Keratinocyte (primary cell): Measurements from ENCODE around the gene SLA2. TPM values are rescaled to one million over a fixed set of nuclear protein-coding genes. Genes with fewer than 3 reads are reported as not detected.

ENCODE experiments used
- DNase-seq: peaks from one replicate; pipeline ENCODE4 v3.0.0-alpha.2; 2011; ENCODE audit warnings: low read depth, missing footprints, low spot score
- FAIRE-seq: peaks from 2 replicates; lab custom pipeline; 2011; peaks lifted over from hg19 to GRCh38; lab: Jason Lieb, UNC
- H2AFZ ChIP-seq: 2 replicates; pipeline ENCODE4 v1.6.0; 2012; ENCODE audit warnings: low read length, control low read depth, inconsistent platforms; ENCODE audit not compliant: control insufficient read depth
- H3K27ac ChIP-seq: 2 replicates; pipeline ENCODE4 v1.5.1; 2011; ENCODE audit warnings: low read length; ENCODE audit not compliant: control insufficient read depth, insufficient read depth
- H3K27me3 ChIP-seq: 3 replicates; pipeline ENCODE4 v1.6.0; 2011; ENCODE audit warnings: low read length; ENCODE audit not compliant: control insufficient read depth, insufficient read depth; ENCODE audit errors: extremely low read depth
- H3K36me3 ChIP-seq, 2 experiments: 2 replicates in 1 of 2; 3 replicates in 1 of 2; pipeline ENCODE4 v1.5.1; 2011; ENCODE audit warnings: low read length in 2 of 2, mild to moderate bottlenecking in 1 of 2; ENCODE audit not compliant: control insufficient read depth in 2 of 2, insufficient read depth in 2 of 2; ENCODE audit errors: extremely low read depth in 1 of 2
- H3K4me1 ChIP-seq: 3 replicates; pipeline ENCODE4 v1.5.1; 2011; ENCODE audit warnings: low read length; ENCODE audit not compliant: control insufficient read depth, insufficient read depth; ENCODE audit errors: extremely low read depth
- H3K4me2 ChIP-seq: 3 replicates; pipeline ENCODE4 v1.6.0; 2011; ENCODE audit warnings: low read depth, low read length; ENCODE audit not compliant: control insufficient read depth, insufficient read depth; ENCODE audit errors: extremely low read depth
- H3K4me3 ChIP-seq, 3 experiments: fragments of 200-600 bp in 1 of 3; sonication (generic) in 1 of 3; 2 replicates in 2 of 3; 3 replicates in 1 of 3; pipeline ENCODE4 v1.5.1; 2011 to 2016; ENCODE audit warnings: low read length in 3 of 3, mild to moderate bottlenecking in 3 of 3, control low read depth in 2 of 3, inconsistent platforms in 1 of 3, low read depth in 1 of 3, mixed read lengths in 1 of 3, mixed run types in 1 of 3, moderate library complexity in 1 of 3; ENCODE audit not compliant: control insufficient read depth in 2 of 3, insufficient read depth in 2 of 3; ENCODE audit errors: extremely low read depth in 1 of 3
- H3K79me2 ChIP-seq: 2 replicates; pipeline ENCODE4 v1.6.0; 2012; ENCODE audit warnings: low read length; ENCODE audit not compliant: control insufficient read depth, insufficient read depth
- H3K9ac ChIP-seq: 3 replicates; pipeline ENCODE4 v1.6.0; 2011; ENCODE audit warnings: low read length; ENCODE audit not compliant: control insufficient read depth, insufficient read depth; ENCODE audit errors: extremely low read depth
- H3K9me1 ChIP-seq: 3 replicates; pipeline ENCODE4 v1.6.0; 2011; ENCODE audit warnings: low read length; ENCODE audit not compliant: control insufficient read depth, insufficient read depth; ENCODE audit errors: extremely low read depth
- H3K9me3 ChIP-seq: 2 replicates; pipeline ENCODE4 v1.5.1; 2012; ENCODE audit warnings: low read depth, low read length; ENCODE audit not compliant: control insufficient read depth
- H4K20me1 ChIP-seq: 3 replicates; pipeline ENCODE4 v1.6.0; 2011; ENCODE audit warnings: low read length; ENCODE audit not compliant: control insufficient read depth, insufficient read depth; ENCODE audit errors: extremely low read depth
- EZH2 ChIP-seq: IDR thresholded peaks from one replicate; pipeline ENCODE4 v1.6.1; 2012; ENCODE audit warnings: inconsistent platforms, mild to moderate bottlenecking, low read length, moderate library complexity
- dilution Hi-C: fragments of 300-500 bp; cut with MboI; formaldehyde crosslinking; loops from one replicate; pipeline ENCODE4 v1.7.0; 2020; ENCODE audit warnings: low sequenced_read_pairs; ENCODE audit not compliant: extremely low pct_ligation_motif_present
- polyA plus RNA-seq, 5 experiments: library from polyadenylated mRNA; depleted of rRNA in 3 of 5; stranded (reverse) in 3 of 5; stranded (forward) in 1 of 5; unstranded in 1 of 5; fragments of >200 nt; gene quantifications; 1 replicate in 1 of 5; 2 replicates in 3 of 5; 3 replicates in 1 of 5; pipeline versions ENCODE4 v1.2.1 to v1.2.3, GENCODE V29; 2011 to 2012; ENCODE audit warnings: missing spikeins in 2 of 5, low read depth in 1 of 5, low replicate concordance in 1 of 5
- TF ChIP-seq, protein P1 (sequence below), 3 experiments: IDR thresholded peaks in 1 of 3; conservative IDR thresholded peaks in 1 of 3; optimal IDR thresholded peaks in 1 of 3; 2 replicates in 2 of 3; 3 replicates in 1 of 3; pipeline versions ENCODE3 to v1.5.1; 2011; ENCODE audit warnings: low read length in 3 of 3, mild to moderate bottlenecking in 3 of 3, moderate library complexity in 2 of 3, control low read depth in 1 of 3, inconsistent platforms in 1 of 3; ENCODE audit not compliant: insufficient read depth in 2 of 3; ENCODE audit errors: extremely low read depth in 1 of 3

The SLA2 gene
- polyA plus RNA-seq, 1 donor (not counting 4 experiments of a cell fraction or from before 2014, with no cell fraction given), result 0.04 TPM

DNA sequence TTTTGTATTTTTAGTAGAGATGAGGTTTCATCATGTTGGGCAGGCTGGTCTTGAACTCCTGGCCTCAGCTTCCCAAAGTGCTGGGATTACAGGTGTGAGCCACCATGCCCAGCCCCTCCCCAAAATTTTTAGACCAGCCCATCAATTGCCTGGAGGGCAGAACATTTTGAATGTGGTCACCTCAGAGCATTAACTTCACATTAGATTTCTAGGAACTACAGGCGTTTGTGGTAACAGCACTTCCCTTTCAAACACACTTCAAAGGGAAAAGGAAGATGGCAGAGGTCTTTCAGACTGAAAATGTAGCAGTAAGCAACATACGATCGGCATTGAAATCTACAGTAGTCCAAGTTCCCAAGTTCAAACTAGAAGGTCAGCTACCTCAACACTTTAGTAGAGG, 12.3 kb upstream of the SLA2 start:
- H3K27ac ChIP-seq, result no peak overlapping the region
- no peaks in the 10 kb centered on the region for H3K27me3 ChIP-seq

DNA sequence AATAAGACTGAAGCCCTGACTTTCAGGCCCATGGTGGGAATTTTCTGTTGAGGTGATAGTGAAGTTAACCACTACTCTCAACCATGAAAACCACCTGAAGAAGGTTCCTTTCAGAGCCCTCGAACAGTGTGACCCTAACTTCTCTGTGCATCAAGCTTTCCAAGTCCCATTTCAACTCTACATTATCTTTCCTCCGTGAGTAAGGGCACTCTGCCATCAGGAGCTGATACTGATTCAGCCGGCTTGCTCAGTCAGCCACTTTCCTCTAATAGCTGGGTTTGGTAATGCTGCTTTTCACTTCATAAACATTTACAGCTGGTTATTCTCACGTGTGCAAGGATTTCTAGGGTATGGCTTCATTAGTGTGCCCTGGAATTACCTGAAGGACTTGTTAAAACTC, 10.7 kb upstream of the SLA2 start:
- dilution Hi-C loops, result no loop called here

More for the DNA sequence above, 12.3 kb upstream of the SLA2 start:
- Histone ChIP-seq H3K9ac (no peak overlapping the region), H4K20me1 (no peaks in the 10 kb centered on the region), H3K4me3 (no peak overlapping the region), H3K9me1 (no peaks in the 10 kb centered on the region), H3K4me2 (no peak overlapping the region), H3K4me1 (no peaks in the 10 kb centered on the region), H3K9me3 (no peaks in the 10 kb centered on the region), H3K79me2 (no peaks in the 10 kb centered on the region), H2AFZ (no peak overlapping the region), H3K36me3 (peaks cover 0 to 15% of the 10 kb centered on the region in 2 experiments)
- dilution Hi-C loops, result no loop called here
- no peak for TF ChIP-seq EZH2
- TF ChIP-seq, protein P1, sequence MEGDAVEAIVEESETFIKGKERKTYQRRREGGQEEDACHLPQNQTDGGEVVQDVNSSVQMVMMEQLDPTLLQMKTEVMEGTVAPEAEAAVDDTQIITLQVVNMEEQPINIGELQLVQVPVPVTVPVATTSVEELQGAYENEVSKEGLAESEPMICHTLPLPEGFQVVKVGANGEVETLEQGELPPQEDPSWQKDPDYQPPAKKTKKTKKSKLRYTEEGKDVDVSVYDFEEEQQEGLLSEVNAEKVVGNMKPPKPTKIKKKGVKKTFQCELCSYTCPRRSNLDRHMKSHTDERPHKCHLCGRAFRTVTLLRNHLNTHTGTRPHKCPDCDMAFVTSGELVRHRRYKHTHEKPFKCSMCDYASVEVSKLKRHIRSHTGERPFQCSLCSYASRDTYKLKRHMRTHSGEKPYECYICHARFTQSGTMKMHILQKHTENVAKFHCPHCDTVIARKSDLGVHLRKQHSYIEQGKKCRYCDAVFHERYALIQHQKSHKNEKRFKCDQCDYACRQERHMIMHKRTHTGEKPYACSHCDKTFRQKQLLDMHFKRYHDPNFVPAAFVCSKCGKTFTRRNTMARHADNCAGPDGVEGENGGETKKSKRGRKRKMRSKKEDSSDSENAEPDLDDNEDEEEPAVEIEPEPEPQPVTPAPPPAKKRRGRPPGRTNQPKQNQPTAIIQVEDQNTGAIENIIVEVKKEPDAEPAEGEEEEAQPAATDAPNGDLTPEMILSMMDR (optimal IDR thresholded peaks at IDR 0.05 in 1 of 3, IDR thresholded peaks at IDR 0.05 in 1 of 3, conservative IDR thresholded peaks at IDR 0.05 in 1 of 3; ENCODE audit: extremely low read depth in 1 of 3, insufficient read depth in 2 of 3, low read length in 3 of 3), result no peak
- no peak for DNase-seq
- FAIRE-seq, result no peak

More for the DNA sequence above, 10.7 kb upstream of the SLA2 start:
- no peak overlapping the region for H2AFZ ChIP-seq
- H3K4me3 ChIP-seq, result no peak overlapping the region
- no peak overlapping the region for H3K9ac ChIP-seq
- FAIRE-seq, result no peak
- H3K27me3 ChIP-seq, result no peaks in the 10 kb centered on the region
- no peak for DNase-seq
- no peak overlapping the region for H3K4me2 ChIP-seq
- no peaks in the 10 kb centered on the region for H3K4me1 ChIP-seq
- H3K27ac ChIP-seq, result no peak overlapping the region
- H3K36me3 ChIP-seq, result peaks cover 0 to 17% of the 10 kb centered on the region in 2 experiments
- no peaks in the 10 kb centered on the region for H4K20me1 ChIP-seq
- no peaks in the 10 kb centered on the region for H3K9me3 ChIP-seq
- TF ChIP-seq, protein P1 (optimal IDR thresholded peaks at IDR 0.05 in 1 of 3, IDR thresholded peaks at IDR 0.05 in 1 of 3, conservative IDR thresholded peaks at IDR 0.05 in 1 of 3; ENCODE audit: extremely low read depth in 1 of 3, insufficient read depth in 2 of 3, low read length in 3 of 3), result no peak
- no peak for TF ChIP-seq EZH2
- no peaks in the 10 kb centered on the region for H3K79me2 ChIP-seq
- H3K9me1 ChIP-seq, result no peaks in the 10 kb centered on the region
